GM12891 (cell line): ENCODE data around the gene RBCK1.

Experiments
- PAX5 ChIP-seq: IDR thresholded peaks from 2 replicates; pipeline ENCODE4 v1.6.1; 2011; ENCODE audit warnings: low read length, moderate library complexity, mild to moderate bottlenecking; ENCODE audit not compliant: insufficient read depth, severe bottlenecking
- POLR2A ChIP-seq: IDR thresholded peaks from 2 replicates; pipeline ENCODE4 v1.6.1; 2011; ENCODE audit warnings: low read depth, low read length, control low read depth
- POLR2AphosphoS5 ChIP-seq: IDR thresholded peaks from 2 replicates; pipeline ENCODE4 v1.6.1; 2011; ENCODE audit warnings: low read depth, low read length, control low read depth
- SPI1 ChIP-seq: IDR thresholded peaks from 2 replicates; pipeline ENCODE4 v1.6.1; 2011; ENCODE audit warnings: low read depth, low read length, control low read depth
- TAF1 ChIP-seq: IDR thresholded peaks from 2 replicates; pipeline ENCODE4 v1.6.1; 2011; ENCODE audit warnings: low read depth, low read length, control low read depth

DNA sequence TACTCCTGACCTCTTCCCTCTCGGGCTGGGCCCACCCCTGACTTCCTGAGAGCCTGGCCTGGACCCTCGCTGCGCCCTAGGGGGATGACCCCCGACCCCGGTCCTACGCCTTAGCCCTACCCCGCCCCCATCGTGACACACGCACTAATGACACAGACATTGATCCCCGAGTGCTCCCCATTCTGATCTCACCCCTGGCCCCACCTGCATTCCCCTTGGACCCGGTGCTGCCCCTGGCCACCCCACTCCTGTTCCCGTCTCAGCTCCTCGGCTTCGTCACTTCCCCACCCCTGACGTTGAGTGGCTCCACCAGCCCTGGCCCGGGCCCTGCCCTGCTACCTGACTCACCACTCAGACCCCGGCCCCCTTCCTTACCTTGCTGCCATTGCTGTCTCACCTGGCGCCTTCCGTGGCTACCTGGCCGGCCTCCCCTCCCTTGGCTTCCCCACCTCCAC is 12.1 kb downstream of the RBCK1 start:
- TF ChIP-seq TAF1 (no peak), POLR2A (no peak), POLR2AphosphoS5 (no peak), SPI1 (no peak), PAX5 (no peak)
